ENCODE measurements around the gene PCDHB13.
"Not testable (repeated sequence)": the region's sequence is repeated elsewhere in the genome, so short reads cannot be mapped to it uniquely, and the experiment has no call there.

The PCDHB13 gene

GRCh38 chr5:141199359-141200235, 14.1 kb upstream of the PCDHB13 start, which contains the start of gene PCDHB11:
Gene PCDHB11, plus strand, starts transcription at chr5:141199627. Its CDS starts 148 bp downstream, at chr5:141199775.
- H3K4me3 ChIP-seq, result peak within 1 kb of the TSS; percentile 88
- peak; percentile 75 for DNase-seq (ENCODE audit: low read depth, low spot score)
- no peaks in the 10 kb centered on the region; the same call in 1 of the 2 replicates for H3K9me3 ChIP-seq (ENCODE audit: low read depth, low read length)
- peak within 1 kb of the TSS; percentile 84 for H3K9ac ChIP-seq (ENCODE audit: insufficient read length)
- no peak within 1 kb of the TSS for H3K27ac ChIP-seq
- TF ChIP-seq POLR2AphosphoS5 (IDR thresholded peaks at IDR 0.05; ENCODE audit: borderline replicate concordance, low read depth, low read length), result peak; percentile 45; the same call in 1 of the 2 replicates
- no peak for TF ChIP-seq EZH2 (IDR thresholded peaks at IDR 0.05)
- no peak for TF ChIP-seq FOXP2 (optimal IDR thresholded peaks at IDR 0.05; ENCODE audit: control extremely low read depth, extremely low read length, insufficient read depth)
- H3K36me3 ChIP-seq (ENCODE audit: insufficient read depth, low read length), result no peaks in the 10 kb centered on the region

GRCh38 chr5:141201126-141201525, 12.6 kb upstream of the PCDHB13 start:
- H3K4me3 ChIP-seq; H3K36me3 ChIP-seq (ENCODE audit: insufficient read depth, low read length); DNase-seq (ENCODE audit: low read depth, low spot score); H3K27ac ChIP-seq; H3K9ac ChIP-seq (ENCODE audit: insufficient read length); H3K9me3 ChIP-seq (ENCODE audit: low read depth, low read length): not testable (repeated sequence)

GRCh38 chr5:141201646-141202045, 12.1 kb upstream of the PCDHB13 start:
- not testable (repeated sequence) for H3K9me3 ChIP-seq (ENCODE audit: low read depth, low read length); DNase-seq (ENCODE audit: low read depth, low spot score); H3K4me3 ChIP-seq; H3K27ac ChIP-seq; H3K9ac ChIP-seq (ENCODE audit: insufficient read length); H3K36me3 ChIP-seq (ENCODE audit: insufficient read depth, low read length)

- no peaks in the 10 kb centered on the region for H3K36me3 ChIP-seq (ENCODE audit: insufficient read depth, low read length)
- no peak within 1 kb of the TSS for H3K4me3 ChIP-seq
- DNase-seq (ENCODE audit: low read depth, low spot score), result no peak
- H3K9ac ChIP-seq (ENCODE audit: insufficient read length), result no peak within 1 kb of the TSS
- TF ChIP-seq EZH2 (IDR thresholded peaks at IDR 0.05) (no peak), POLR2AphosphoS5 (IDR thresholded peaks at IDR 0.05; ENCODE audit: borderline replicate concordance, low read depth, low read length) (no peak), FOXP2 (optimal IDR thresholded peaks at IDR 0.05; ENCODE audit: control extremely low read depth, extremely low read length, insufficient read depth) (no peak)
- no peaks in the 10 kb centered on the region; the same call in 1 of the 2 replicates for H3K9me3 ChIP-seq (ENCODE audit: low read depth, low read length)
- H3K27ac ChIP-seq, result no peak within 1 kb of the TSS
Observed at GRCh38 chr5:141208478-141208877, 5.2 kb upstream of the PCDHB13 start, which contains the start of gene PCDHB12. Gene PCDHB12, plus strand, starts transcription at chr5:141208719. Its CDS starts 189 bp downstream, at chr5:141208908.

- not testable (repeated sequence) for DNase-seq (ENCODE audit: low read depth, low spot score); H3K27ac ChIP-seq; H3K9me3 ChIP-seq (ENCODE audit: low read depth, low read length); H3K36me3 ChIP-seq (ENCODE audit: insufficient read depth, low read length); H3K4me3 ChIP-seq; H3K9ac ChIP-seq (ENCODE audit: insufficient read length)
Observed at GRCh38 chr5:141210281-141210680, 3.4 kb upstream of the PCDHB13 start.

GRCh38 chr5:141210849-141211248, 2.9 kb upstream of the PCDHB13 start:
- H3K4me3 ChIP-seq; H3K9me3 ChIP-seq (ENCODE audit: low read depth, low read length); H3K36me3 ChIP-seq (ENCODE audit: insufficient read depth, low read length); DNase-seq (ENCODE audit: low read depth, low spot score); H3K9ac ChIP-seq (ENCODE audit: insufficient read length); H3K27ac ChIP-seq: not testable (repeated sequence)

GRCh38 chr5:141214583-141214982, 864 bp downstream of the PCDHB13 start:
- H3K9me3 ChIP-seq (ENCODE audit: low read depth, low read length); H3K4me3 ChIP-seq; DNase-seq (ENCODE audit: low read depth, low spot score); H3K36me3 ChIP-seq (ENCODE audit: insufficient read depth, low read length); H3K27ac ChIP-seq; H3K9ac ChIP-seq (ENCODE audit: insufficient read length): not testable (repeated sequence)

GRCh38 chr5:141215504-141215903, 1.8 kb downstream of the PCDHB13 start:
- not testable (repeated sequence) for H3K9me3 ChIP-seq (ENCODE audit: low read depth, low read length); H3K9ac ChIP-seq (ENCODE audit: insufficient read length); H3K27ac ChIP-seq; DNase-seq (ENCODE audit: low read depth, low spot score); H3K4me3 ChIP-seq; H3K36me3 ChIP-seq (ENCODE audit: insufficient read depth, low read length)

- not testable (repeated sequence) for H3K9ac ChIP-seq (ENCODE audit: insufficient read length); H3K36me3 ChIP-seq (ENCODE audit: insufficient read depth, low read length); H3K4me3 ChIP-seq; H3K9me3 ChIP-seq (ENCODE audit: low read depth, low read length); DNase-seq (ENCODE audit: low read depth, low spot score); H3K27ac ChIP-seq
Observed at GRCh38 chr5:141216035-141216434, 2.3 kb downstream of the PCDHB13 start.
